Measurements from ENCODE around the gene MBNL2. TPM values are rescaled to one million over a fixed set of nuclear protein-coding genes. Genes with fewer than 3 reads are reported as not detected.

The MBNL2 gene
- total RNA-seq, 4 donors from 2014 or later: 92.8 to 132 (median 101) TPM

DNA sequence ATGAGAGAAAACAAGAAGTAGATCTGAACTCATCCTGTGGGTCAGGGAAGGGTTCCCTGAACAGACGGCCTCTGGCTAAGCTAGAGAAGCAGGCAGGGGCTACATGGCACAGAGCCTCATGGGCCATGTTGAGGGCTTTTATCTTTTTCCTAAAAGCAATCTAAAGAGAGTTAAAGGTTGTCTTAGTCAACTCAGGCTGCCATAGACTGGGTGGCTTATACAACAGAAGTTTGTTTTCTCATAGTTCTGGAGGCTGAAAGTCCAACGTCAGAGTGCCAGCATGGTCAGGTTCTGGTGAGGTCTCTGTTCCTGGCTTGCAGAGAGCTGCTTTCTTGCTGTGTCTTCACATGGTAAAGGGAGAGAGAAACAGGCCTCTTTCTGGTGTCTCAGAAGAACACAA is 2.9 kb upstream of the MBNL2 start:
- TF ChIP-seq POLR2AphosphoS5 (IDR thresholded peaks at IDR 0.05) (no peak), EP300 (IDR thresholded peaks at IDR 0.05) (no peak), POLR2A (IDR thresholded peaks at IDR 0.05; ENCODE audit: low read depth) (no peak)
- TF ChIP-seq, protein P1, sequence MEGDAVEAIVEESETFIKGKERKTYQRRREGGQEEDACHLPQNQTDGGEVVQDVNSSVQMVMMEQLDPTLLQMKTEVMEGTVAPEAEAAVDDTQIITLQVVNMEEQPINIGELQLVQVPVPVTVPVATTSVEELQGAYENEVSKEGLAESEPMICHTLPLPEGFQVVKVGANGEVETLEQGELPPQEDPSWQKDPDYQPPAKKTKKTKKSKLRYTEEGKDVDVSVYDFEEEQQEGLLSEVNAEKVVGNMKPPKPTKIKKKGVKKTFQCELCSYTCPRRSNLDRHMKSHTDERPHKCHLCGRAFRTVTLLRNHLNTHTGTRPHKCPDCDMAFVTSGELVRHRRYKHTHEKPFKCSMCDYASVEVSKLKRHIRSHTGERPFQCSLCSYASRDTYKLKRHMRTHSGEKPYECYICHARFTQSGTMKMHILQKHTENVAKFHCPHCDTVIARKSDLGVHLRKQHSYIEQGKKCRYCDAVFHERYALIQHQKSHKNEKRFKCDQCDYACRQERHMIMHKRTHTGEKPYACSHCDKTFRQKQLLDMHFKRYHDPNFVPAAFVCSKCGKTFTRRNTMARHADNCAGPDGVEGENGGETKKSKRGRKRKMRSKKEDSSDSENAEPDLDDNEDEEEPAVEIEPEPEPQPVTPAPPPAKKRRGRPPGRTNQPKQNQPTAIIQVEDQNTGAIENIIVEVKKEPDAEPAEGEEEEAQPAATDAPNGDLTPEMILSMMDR (IDR thresholded peaks at IDR 0.05): no peak
- Histone ChIP-seq H3K4me1 (peaks cover 0 to 9% (median 8%) of the 10 kb centered on the region in 4 donors), H3K36me3 (no peaks in the 10 kb centered on the region), H3K27ac (replicated peaks in 1 of 4) (no peak overlapping the region), H3K9me3 (no peaks in the 10 kb centered on the region), H3K4me3 (no peak overlapping the region), H3K27me3 (no peaks in the 10 kb centered on the region)
- intact Hi-C loops (cut with DNase I): loop anchor here (10.0 kb wide), 1 partner anchor 194 kb away; no protein-coding TSS in a partner anchor
- WGBS: 67% methylated on average over 2 of the region's 2 CpGs
- no peak for DNase-seq (ENCODE audit: extremely low spot score)

DNA sequence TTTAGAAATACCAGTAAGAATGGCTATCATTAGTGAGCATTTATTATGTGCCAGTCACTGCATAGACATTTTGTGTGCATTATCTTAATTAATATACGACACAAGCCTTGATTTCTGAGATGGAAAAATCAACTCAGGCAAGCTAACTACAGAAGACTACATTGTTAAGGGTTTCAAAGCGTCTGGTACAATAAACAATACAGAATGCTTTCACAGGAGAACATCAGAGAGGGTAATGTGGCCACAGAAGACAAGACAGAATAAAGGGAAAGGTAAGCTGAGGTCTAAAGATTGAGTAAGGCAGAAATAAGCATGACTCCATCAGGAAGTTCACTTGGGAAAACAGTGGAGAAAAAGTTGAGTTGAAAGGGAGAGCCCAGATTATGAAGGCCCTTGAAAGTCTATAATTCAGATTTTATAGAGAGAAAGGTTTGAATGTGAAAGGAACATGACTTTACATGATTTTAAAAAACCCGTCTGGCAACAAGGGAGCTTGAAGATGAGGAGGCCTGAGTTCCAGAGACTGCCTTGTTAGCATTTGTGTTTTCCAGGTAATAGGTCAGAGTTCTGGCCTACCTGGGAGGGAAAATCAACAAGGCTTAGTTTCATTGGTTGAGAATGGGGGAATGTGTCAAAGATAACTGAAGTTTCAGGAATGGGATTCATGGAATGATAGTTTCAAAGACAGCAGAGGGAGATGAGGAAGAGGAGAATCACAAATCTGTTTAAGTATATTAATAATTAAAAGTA is 1.8 kb upstream of the MBNL2 start:
- Histone ChIP-seq H3K36me3 (no peaks in the 10 kb centered on the region), H3K27ac (replicated peaks in 1 of 4) (peak overlapping the region in 3 of 4 donors; percentile 30 to 94 (median 92)), H3K9me3 (no peaks in the 10 kb centered on the region), H3K4me3 (no peak overlapping the region), H3K27me3 (no peaks in the 10 kb centered on the region), H3K4me1 (peaks cover under 1 to 16% (median 12%) of the 10 kb centered on the region in 4 donors)
- intact Hi-C loops (cut with DNase I): loop anchor here (5.0 to 10.0 kb wide), 2 partner anchors 108 to 214 kb away; partner anchors contain the start of gene RAP2A
- TF ChIP-seq EP300 (IDR thresholded peaks at IDR 0.05): no peak
- TF ChIP-seq POLR2AphosphoS5 (IDR thresholded peaks at IDR 0.05): no peak
- TF ChIP-seq, protein P1 (IDR thresholded peaks at IDR 0.05): no peak
- TF ChIP-seq POLR2A (IDR thresholded peaks at IDR 0.05; ENCODE audit: low read depth): no peak
- DNase-seq (ENCODE audit: extremely low spot score): no peak
- WGBS: 71% methylated on average over 3 of the region's 3 CpGs

DNA sequence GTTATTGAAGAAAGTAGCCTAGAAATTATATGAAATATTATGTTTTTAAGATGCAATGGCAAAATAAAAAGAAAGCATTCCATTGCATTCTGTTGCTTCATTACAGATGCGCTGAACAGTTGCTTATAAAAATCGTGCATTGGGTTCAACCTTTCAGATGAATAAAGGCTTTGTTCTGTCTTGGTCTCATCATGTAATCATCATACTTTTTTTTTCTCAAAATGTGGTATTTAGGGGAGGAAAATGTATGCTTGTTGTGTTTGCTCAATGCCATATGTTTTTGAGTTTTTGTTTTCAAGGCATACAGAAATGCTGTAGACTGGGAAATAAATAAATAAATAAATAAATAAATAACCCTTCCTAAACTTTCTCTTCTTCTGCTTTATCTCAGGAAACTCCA is 1.1 kb upstream of the MBNL2 start:
- peaks cover 7 to 23% (median 19%) of the 10 kb centered on the region in 4 donors for H3K4me1 ChIP-seq
- TF ChIP-seq POLR2A (IDR thresholded peaks at IDR 0.05; ENCODE audit: low read depth): no peak
- no peaks in the 10 kb centered on the region for H3K36me3 ChIP-seq
- 78% methylated on average over 2 of the region's 2 CpGs for WGBS
- peak overlapping the region in 1 of 4 donors; percentile 67 for H3K4me3 ChIP-seq
- no peaks in the 10 kb centered on the region for H3K27me3 ChIP-seq
- H3K9me3 ChIP-seq: no peaks in the 10 kb centered on the region
- H3K27ac ChIP-seq (replicated peaks in 1 of 4): peak overlapping the region; percentile 90 to 94 (median 92)
- intact Hi-C loops (cut with DNase I): loop anchor here (5.0 to 10.0 kb wide), 2 partner anchors 109 to 214 kb away; partner anchors contain the start of gene RAP2A
- no peak for DNase-seq (ENCODE audit: extremely low spot score)

DNA sequence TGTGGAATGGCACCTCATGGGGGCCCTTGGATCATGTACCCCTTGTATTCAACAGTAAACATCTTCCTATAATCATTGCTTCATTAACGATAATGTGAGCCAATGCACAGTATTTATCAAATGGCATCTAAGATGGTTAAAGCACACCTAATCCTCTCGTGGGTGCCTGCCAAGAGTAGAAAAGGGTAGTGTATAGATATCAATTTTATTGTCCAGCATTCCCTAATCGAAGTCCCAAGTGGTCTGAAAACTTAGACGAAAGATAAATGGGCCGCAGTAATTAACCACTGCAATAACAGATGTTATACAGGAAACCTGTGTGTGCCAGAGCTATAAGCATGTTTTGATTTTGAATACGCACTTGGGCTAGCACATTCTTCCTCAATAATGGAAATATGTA is 667 bp upstream of the MBNL2 start:
- DNase-seq (ENCODE audit: extremely low spot score): no peak
- Histone ChIP-seq H3K4me1 (peaks cover 11 to 28% (median 23%) of the 10 kb centered on the region in 4 donors), H3K27ac (replicated peaks in 1 of 4) (peak overlapping the region; percentile 90 to 94 (median 92)), H3K9me3 (no peaks in the 10 kb centered on the region), H3K4me3 (peak overlapping the region; percentile 62 to 74 (median 69)), H3K27me3 (no peaks in the 10 kb centered on the region), H3K36me3 (no peaks in the 10 kb centered on the region)
- intact Hi-C loops (cut with DNase I): loop anchor here (5.0 to 10.0 kb wide), 2 partner anchors 109 to 213 kb away; partner anchors contain the start of gene RAP2A
- TF ChIP-seq POLR2AphosphoS5 (IDR thresholded peaks at IDR 0.05) (no peak), POLR2A (IDR thresholded peaks at IDR 0.05; ENCODE audit: low read depth) (no peak), EP300 (IDR thresholded peaks at IDR 0.05) (no peak)
- TF ChIP-seq, protein P1 (IDR thresholded peaks at IDR 0.05): no peak
- WGBS: 13% methylated on average over 6 of the region's 6 CpGs

DNA sequence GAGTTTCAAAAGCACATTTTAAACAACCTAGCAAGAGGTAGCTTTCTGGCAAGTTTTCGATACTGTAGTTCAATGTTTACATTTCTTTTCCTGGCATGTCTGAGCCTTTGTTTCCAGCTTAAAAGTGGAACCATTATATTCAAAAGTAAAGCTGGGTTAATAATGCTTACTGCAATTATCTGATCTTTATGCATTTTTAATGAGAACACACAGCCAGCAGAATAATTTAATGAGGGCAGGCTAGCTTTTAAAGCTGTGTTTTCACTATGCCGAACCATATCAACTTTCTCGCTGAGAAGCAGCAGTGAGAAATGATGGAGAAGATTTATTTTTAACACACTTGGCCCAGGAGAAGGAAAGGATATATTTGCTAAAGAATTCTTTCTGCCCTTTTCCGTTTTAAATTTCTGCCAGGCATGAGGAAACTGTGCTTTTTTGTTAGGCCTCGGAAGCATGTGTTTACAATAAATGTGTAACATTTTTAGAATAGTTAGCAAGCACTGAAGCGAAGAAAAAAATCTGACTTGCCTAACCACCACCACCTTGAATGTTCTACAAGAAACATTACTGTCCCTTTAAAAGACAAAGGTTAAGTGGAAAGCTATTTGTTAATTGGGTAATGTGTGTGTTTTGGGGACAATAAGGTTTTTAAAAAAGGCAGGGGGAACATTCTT is 1.0 kb downstream of the MBNL2 start:
- Histone ChIP-seq H3K27me3 (no peaks in the 10 kb centered on the region), H3K36me3 (no peaks in the 10 kb centered on the region), H3K27ac (replicated peaks in 1 of 4) (peak overlapping the region; percentile 90 to 94 (median 92)), H3K4me3 (peak overlapping the region; percentile 62 to 74 (median 69)), H3K4me1 (peaks cover 28 to 45% (median 40%) of the 10 kb centered on the region in 4 donors), H3K9me3 (no peaks in the 10 kb centered on the region)
- WGBS: under 1% methylated on average over 6 of the region's 6 CpGs
- DNase-seq (ENCODE audit: extremely low spot score): no peak
- TF ChIP-seq POLR2A (IDR thresholded peaks at IDR 0.05; ENCODE audit: low read depth) (no peak), EP300 (IDR thresholded peaks at IDR 0.05) (no peak), POLR2AphosphoS5 (IDR thresholded peaks at IDR 0.05) (no peak)
- TF ChIP-seq, protein P1 (IDR thresholded peaks at IDR 0.05): no peak
- intact Hi-C loops (cut with DNase I): loop anchor here (2.0 to 10.0 kb wide), 3 partner anchors 111 to 212 kb away; partner anchors contain the start of gene RAP2A
